HK-2 (cell line): Measurements from ENCODE around the gene BTBD16.

Experiments
- DNase-seq: peaks from one replicate; pipeline ENCODE4 v3.0.0-alpha.2; 2018; ENCODE audit not compliant: unreplicated experiment

BTBD16 gene

DNA sequence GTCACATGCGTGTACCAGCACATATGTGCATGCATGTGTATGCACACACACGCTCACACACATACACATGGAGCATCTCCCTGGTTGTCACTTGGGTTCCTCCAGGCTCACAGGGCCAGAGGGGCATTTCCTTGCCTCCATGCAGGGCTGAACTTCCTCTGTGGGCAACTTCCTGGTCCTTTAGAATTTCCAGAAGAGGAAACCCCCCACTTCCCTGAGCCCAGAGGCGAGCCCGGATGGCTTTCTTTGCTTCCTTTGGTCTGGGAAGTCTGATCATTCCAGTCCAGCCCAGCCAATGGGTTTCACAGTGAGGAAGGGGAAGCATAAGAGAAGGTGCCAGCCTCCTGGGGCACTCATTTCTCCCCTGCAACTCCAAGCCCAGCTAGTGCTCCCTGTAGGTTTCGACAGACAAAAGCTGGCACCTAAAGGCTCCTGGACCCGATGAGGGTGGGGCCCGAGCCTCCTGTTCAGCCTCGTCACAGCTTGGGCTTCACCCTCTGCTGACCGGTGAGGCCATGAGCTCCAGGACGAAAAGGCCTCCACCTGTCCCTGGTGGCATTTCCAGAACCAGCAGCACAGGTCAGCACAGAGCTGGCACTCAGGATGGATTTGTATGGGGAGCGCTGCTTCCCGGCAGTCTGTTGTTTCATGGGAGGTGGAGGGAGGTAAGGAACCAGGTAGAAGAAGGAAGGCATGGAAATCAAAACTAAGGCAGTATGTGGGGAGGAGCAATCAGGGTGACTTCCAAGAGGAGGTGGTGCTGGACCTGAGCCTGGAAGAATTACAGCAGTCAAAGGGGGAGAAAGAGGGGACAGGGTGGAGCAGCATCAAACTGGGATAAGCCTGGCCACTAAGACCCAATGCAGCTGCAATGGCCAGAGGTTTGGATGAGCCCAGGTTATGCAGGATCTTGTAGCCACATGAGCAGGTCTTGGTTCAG, 23.7 kb downstream of the BTBD16 start:
- DNase-seq, result no peak

DNA sequence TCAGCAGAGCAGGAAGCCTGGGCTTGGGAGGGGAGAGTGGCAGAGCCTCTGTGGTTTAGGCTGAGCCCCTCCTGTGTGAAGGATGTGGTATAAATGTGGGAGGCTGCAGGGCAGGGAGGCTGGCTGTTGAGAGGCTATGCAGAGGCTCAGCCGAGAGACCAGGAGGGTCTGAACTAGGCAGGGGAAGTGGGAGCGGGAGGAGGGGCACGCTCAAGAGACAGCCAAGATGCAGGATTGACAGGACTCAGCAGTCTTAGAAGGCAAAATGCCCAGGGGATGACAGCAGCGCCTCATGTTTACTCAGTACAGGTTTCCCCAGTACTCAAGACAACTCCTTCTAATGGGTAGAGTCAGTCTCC, 24.3 kb downstream of the BTBD16 start:
- no peak for DNase-seq

- DNase-seq, result no peak
Observed at GRCh38 chr10:122296363-122297120, 25.4 kb downstream of the BTBD16 start.

- no peak for DNase-seq
Observed at GRCh38 chr10:122297583-122297982, 26.5 kb downstream of the BTBD16 start.

DNA sequence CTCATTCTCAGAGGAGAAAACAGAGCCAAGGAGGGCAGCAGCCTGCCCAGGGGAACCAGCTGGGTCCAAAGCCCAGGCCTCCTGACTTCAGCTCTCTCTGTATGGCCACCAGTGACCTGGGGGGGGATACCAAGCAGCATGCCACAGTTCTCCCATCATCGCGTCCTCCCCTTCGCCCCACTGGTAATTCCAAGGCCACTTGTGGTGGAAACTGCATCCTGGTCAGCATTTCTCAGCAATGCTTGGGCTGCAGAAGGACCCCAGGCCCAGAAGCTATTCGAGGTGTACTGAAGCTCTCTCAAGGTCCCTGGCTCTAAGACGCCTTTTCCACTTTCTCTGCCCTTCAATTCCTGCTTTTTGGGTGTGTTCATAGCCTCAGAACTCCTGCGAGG, 27.1 kb downstream of the BTBD16 start:
- DNase-seq, result no peak

DNA sequence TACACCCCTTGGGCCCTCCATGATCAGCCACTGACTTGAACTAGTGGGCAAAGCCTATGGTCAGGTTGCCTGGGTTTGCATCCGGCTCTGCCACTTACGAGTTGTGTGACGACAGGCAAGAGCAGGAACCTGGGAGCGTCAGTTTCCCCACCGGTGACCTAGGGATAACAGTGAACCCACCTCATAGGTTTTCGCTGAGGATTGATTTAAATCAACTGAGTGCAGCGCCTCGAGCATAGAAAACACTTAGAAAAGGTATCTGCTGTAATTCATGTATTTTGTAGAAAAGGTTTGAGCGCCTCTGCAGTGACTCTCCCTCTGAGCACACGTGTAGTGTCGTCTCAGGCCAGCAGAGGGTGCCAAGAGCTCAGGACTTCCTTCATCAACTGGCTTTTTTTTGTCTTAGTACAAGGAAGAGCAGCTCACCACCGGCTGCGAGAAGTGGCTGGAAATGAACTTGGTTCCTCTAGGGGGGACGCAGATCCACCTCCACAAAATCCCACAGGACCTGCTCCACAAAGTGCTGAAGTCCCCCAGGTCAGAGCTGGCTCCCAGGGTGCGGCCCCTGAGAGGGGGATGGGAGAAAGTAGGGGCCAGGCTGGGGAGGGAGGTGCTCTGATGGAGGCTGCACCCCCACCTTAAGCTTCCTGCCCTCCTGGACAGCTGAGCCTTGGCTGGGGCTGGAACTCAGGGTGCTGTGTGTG, 27.7 kb downstream of the BTBD16 start:
- DNase-seq, result peak; percentile 71

DNA sequence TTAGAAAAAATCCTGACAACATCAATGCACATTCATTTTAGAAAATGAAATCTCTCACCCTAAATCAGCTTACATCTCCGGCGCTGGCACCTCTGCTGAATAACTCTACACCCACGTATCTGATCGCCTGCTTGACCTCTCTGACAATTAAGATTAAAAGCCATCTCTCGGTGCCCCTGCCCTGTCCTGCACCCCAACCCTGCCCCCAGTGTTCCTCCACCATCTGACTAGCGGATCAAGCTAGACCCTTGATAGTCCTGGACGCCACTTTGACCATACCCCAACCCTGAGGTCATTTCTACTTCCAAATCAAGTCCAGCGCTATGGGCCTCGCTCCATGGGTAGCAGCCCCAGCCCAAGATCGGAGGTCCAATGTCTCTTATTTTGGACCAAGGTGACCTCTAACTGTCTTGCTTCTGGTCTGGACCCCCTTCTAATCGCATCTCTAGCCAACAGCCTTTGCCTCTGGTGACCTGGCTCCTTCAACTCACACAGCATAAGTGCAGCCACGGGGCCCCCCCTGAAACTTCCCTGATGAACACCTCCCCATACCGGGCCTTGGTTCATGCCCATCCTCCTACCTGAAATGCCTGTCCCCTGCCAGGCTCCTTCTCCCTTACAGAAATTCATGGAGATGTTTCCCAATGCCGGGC, 28.5 kb downstream of the BTBD16 start:
- DNase-seq, result no peak

DNA sequence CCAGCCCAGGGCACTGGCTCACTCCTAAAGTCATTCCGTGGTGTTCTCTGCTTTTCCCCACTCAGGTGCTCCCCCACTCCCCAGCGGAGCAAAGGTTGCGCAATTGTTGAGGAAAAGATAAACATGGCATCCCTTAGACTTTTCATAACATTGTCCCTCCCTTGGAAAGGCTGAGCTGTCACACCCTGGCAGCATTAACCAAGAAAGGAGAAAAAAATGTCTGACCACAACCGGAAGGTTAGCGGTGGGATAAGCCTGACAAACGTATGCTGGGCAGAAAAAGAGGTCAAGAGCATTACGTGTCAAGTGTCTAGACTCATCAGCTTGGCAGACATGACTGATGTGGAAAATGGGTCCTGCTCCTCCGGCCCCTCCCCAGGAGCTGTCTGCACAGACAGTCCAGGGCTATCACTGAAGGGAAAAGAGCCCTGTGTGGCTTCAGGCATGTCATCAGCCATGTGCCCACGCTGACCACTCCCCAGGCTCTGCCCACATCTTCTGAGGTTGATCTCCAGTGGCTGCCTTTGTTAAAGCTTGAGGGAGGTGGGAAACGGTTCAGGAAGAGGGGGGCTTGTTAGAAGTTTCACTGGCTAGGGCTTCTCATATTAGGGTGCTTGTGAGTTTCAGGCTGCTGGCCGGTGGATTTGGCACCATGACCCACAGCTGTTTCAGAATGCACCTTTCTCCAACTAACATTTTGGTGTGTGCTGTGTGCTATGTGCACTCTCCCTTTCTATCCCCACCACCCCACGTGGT, 30.1 kb downstream of the BTBD16 start:
- peak; percentile 88 for DNase-seq

DNA sequence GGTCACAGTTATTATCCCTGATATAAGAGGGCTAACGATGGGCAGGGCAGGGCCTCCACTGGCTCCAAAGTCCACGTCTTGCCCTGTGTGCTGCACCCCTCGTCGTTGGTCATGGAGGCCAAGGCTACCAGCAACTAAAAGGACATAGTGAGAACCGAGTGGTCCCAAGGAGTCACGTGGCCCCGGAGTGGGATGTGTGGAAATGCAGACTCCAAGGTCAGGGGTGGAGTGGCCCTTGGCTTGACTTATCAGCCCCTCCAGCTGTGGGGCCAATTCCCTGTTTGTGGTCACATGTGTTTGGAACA, 30.7 kb downstream of the BTBD16 start:
- DNase-seq, result no peak

DNA sequence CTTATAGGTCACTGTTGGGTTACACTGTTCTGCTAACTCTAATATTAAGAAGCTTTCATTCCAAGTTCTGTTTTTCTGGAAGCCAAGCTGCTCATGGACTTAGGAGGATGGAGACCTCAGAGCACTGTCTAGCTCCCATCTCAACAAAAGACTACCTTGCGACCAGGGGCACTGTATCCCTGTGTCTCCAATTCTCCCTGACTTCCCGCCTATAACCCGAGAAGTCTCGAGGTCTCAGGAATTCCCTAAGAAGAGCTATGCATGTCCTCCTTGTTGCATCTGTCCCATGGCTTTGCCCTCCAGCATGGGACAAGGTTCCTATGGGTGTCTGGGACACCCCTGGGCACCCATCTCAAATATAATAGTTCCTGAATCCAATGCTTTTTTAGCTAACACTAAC, 31.2 kb downstream of the BTBD16 start:
- DNase-seq, result no peak

DNA sequence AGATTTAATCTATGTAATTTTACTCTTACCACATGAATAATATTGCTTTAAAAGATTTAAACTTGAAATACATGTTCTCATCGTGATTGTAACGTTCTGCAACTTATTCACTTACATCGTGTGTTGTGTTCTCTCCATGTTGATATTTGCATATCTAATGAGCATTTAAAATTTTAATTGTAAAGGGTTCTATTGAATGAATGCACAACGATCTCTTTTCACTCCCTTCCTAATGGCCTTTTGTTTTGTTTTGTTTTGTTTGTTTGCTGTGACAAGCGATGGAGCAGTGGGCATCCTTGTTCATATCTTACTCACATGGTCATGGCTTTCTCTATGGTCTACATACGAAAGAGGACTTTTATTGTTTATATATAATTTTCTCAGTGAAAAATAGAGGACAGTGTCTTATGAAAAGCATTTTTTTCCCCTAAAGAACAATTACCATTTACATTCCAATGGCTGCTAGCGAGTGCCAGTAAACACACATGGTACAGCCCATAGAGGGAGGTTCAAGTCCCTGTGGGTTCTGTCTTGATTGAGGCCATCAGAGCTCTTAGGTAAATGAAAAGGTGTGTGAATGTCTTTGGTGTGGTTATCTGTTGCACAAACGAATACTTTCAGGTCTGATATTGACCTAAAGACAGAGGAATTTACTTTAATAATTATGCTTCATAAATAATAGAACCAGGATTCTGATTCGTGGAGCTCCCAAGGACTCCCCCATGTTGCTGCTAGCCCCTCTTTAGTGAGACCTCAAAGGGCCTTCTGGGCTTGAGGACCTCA, 32.4 kb downstream of the BTBD16 start:
- DNase-seq, result no peak

DNA sequence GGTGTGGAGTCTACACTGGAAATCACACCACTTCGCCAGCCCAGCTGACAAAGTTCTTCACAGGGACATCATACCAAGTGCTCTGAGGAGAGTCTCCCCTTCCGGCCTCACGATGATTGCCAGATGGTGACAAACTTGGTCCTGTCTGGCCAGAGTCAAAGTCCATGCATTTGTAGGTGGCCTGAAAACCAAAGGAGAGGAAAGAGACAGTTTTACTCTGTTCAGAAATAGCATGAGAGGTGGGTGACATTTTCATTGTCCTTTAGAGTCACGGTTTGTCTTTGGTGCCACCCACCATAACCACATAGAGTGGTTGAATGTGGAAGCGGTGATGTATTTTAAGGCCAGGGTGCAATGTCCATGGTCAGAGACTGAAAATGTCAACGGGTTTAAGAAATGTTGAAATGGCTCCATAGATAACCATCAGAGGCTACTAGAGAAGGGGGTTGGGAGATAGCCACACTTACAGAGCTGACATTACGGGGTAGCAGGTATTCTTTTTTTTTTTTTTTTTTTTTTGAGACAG, 33.0 kb downstream of the BTBD16 start:
- no peak for DNase-seq

GRCh38 chr10:122306282-122306681, 35.2 kb downstream of the BTBD16 start:
- no peak for DNase-seq

- DNase-seq, result no peak
Observed at GRCh38 chr10:122306744-122307143, 35.6 kb downstream of the BTBD16 start.

- DNase-seq, result peak; percentile 73
Observed at GRCh38 chr10:122307669-122308416, 36.7 kb downstream of the BTBD16 start.

GRCh38 chr10:122308417-122309141, 37.5 kb downstream of the BTBD16 start:
- no peak for DNase-seq

DNA sequence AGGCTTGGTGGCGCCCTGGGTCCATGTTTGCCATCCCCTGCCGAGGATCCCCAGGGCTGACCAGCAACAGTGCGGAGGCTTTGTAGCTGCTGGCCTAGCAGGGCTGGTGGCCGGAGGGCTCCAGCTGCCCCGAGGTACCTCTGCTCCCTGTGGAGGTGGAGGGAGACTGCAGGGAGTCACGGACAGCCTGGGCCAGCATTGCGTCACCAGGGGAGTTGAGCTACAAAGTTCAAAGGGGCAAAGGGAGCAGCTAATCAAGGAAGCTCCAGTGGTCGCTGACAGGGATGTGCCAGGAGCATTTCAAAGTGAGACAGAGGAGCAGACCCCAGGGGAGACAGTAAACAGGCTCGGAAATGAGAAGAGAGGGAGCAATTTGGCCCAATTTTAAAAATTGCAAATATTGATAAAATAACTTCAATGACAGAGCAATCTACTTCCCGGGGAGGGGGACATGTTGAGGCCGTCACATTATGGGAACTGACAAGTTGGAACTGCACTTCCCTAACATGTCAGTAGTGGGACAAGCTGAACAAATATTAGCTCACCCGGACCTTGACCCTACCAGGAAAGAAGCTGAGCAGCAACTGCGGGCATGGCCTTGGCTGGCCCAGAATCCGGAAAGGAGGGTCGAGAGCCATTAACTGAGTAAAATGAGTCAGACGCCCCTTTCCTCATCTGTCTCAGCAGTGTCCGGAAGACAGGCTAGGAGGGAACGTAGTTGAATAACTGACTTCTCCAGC, 39.4 kb downstream of the BTBD16 start:
- no peak for DNase-seq

GRCh38 chr10:122311051-122311410, 39.9 kb downstream of the BTBD16 start:
- DNase-seq, result no peak
